NCI-H146 (cell line): ENCODE measurements around the gene MIX23.

Source experiments
- DNase-seq: peaks from one replicate; lab custom pipeline; 2025; lab: John Stamatoyannopoulos, UW

Gene MIX23

GRCh38 chr3:122382888-122383666, at the start of gene MIX23:
Gene MIX23 (minus strand): TSS chr3:122383231. CDS start chr3:122383224, 7 bp downstream.
- DNase-seq = peak; percentile 95

DNA sequence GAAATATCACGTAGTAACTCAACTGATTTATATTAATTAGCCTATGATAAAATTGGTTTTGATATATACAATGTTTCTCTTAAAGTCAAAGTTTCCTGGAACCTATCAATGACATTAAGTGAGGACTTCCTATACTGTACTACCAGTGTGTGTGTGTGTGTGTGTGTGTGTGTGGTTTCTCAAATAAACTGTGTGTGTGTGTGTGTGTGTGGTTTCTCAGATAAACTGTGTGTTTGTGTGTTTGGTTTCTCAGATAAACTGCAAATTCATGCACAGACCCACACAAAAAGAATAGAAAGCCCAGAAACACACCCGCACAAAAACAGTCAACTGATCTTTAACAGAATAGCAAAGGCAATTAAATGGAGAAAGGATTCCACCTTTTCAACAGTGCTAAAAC, 47.3 kb upstream of the MIX23 start:
- no peak for DNase-seq

DNA sequence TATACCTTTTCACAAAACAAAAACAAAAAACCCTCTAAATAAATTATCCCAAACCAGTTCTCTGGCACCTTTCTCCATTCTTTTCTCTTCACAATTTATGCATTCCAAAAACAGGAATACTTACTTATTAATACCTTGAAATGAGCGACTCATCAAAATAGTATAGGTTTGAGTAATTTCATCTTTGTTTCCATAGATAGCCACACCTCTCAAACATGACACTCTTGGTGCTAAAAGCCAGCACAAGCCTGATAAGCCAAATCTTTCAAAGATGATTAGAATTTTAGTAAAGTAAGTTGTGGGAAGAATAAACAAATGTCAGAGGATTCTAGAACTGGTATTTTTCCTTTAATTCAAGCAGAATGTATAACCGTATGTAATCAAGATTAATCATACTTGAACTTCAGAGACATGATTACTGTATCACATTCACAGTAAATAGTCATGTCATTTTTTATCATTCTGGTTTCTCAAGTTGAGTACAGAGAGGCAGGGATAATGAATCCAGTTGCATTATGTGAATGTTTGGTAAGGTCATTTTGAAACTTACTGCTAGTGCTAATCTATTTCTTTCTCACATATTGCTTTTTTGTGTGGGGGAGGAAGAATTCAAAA, 44.9 kb upstream of the MIX23 start:
- DNase-seq = no peak

- DNase-seq = no peak
Measured at GRCh38 chr3:122421836-122422235, 38.8 kb upstream of the MIX23 start.

- no peak for DNase-seq
Measured at GRCh38 chr3:122421101-122421500, 38.1 kb upstream of the MIX23 start.

DNA sequence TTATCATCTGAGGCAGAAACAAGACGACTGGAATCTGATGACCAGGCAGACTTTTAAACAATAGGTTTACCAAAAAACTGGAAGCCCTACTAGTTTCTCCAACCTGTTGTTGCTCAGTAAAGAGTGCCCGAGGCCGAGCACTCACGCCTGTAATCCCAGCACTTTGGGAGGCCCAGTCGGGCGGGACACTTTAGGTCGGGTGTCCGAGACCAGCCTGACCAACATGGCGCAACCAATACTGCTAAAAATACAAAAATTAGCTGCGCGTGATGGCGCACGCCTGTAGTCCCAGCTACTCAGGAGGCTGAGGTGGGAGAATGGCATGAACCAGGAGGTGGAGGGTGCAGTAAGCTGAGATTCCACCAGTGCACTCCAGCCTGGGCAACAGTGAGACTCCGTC, 33.9 kb upstream of the MIX23 start:
- DNase-seq = no peak

GRCh38 chr3:122415762-122416654, 33.0 kb upstream of the MIX23 start, which contains the start of gene WDR5B:
Gene WDR5B (minus strand): TSS chr3:122416062. CDS start chr3:122415528, 534 bp downstream.
- DNase-seq = no peak

- DNase-seq = no peak
Measured at GRCh38 chr3:122415104-122415744, 32.2 kb upstream of the MIX23 start.

- DNase-seq = no peak
Measured at GRCh38 chr3:122414391-122414790, 31.4 kb upstream of the MIX23 start.

GRCh38 chr3:122410639-122411038, 27.6 kb upstream of the MIX23 start:
- DNase-seq = no peak

GRCh38 chr3:122410111-122410510, 27.1 kb upstream of the MIX23 start:
- DNase-seq = no peak

- DNase-seq = no peak
Measured at GRCh38 chr3:122409446-122409845, 26.4 kb upstream of the MIX23 start.

GRCh38 chr3:122407946-122408345, 24.9 kb upstream of the MIX23 start:
- no peak for DNase-seq

DNA sequence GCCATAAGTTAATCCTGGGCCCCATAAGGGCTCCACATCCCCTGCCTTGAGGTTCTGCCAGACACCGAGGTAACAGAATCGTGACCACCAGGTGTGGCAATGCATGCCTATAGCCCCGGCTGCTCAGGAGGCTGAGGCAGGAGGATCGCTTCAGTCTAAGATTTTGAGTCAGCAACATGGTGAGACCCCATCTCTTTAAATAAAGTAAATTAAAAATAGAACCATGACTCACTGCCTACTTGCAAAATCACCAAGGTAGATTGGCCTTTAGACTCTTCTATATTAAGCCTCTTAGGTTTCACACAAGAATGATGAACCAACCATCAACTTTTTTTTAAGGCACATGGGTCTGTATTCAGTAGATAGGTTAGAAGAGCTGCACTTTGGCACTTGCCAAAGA, 23.2 kb upstream of the MIX23 start:
- DNase-seq = no peak

GRCh38 chr3:122405015-122405414, 22.0 kb upstream of the MIX23 start:
- no peak for DNase-seq

DNA sequence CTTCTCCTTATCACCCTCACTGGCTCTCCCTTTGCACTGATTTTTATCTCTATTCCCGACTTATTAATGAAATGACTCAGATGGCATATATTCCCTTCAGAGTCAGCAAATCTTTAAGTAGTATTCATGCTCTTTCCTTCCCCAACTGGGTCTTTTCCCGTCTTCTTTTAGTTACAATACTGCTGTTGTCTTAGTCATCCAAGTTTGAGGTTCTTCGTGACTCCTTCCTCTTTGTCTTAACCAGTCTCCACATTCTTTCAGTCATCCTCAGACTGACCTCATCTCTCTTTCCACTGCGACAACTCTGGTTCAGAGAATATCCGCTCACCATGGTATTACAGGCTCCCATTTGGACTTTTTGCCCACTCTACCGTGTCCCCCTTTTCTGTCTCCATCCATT, 20.5 kb upstream of the MIX23 start:
- no peak for DNase-seq

DNA sequence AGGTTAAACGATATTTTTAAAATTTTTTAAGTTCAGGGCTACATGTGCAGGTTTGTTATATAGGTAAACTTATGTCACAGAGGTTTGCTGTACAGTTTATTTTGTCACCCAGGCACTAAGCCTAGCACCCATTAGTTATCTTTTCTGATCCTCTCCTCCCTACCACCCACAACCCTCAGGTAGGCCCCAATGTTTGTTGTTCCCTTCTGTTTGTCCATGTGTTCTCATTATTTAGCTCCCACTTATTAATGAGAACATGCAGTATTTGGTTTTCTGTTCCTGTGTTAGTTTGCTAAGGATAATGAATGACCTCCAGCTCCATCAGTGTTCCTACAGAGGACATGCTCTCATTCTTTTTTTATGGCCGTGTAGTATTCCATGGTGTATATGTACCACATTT, 15.9 kb upstream of the MIX23 start:
- no peak for DNase-seq

DNA sequence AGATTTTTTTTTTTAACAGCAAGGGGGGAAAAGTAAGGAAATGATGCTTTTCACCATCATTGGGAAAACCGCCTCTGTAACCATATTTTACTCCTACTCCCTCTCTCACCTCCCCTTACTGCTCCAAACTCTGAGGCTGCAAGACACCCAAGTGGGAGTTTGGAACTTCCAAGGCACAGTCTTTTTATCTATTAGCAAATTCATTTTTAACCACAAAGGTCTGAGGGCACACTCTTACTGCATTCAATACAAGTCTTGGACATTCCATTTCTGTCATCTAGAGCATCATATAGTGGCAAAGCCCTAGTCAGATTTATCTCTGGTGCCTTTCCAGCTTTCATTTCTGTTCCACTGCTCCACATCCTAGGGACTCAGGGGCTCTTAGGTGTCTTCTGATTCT, 14.2 kb upstream of the MIX23 start:
- no peak for DNase-seq

GRCh38 chr3:122396511-122396910, 13.5 kb upstream of the MIX23 start:
- no peak for DNase-seq

- no peak for DNase-seq
Measured at GRCh38 chr3:122395582-122395981, 12.6 kb upstream of the MIX23 start.

DNA sequence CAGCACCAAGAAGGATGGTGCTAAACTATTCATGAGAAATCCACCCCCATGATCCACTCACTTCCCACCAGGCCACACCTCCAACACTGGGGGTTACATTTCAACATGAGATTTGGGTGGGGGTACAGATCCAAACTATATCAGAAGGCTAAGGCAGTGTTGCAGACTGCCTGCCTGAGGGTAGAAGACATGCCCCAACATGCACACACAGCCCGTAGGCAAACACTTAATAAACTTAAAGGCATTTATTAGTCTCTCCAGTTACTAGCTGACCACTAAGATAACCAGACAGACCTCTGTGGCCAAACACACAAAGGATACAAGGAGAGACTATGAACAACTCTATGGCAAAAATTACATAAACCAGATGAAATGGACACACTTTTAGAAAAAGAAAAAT, 11.1 kb upstream of the MIX23 start:
- DNase-seq = no peak
